Measurements from ENCODE around the gene BPI.
"Not testable (repeated sequence)": the region's sequence is repeated elsewhere in the genome, so short reads cannot be mapped to it uniquely, and the experiment has no call there.

Gene BPI

DNA sequence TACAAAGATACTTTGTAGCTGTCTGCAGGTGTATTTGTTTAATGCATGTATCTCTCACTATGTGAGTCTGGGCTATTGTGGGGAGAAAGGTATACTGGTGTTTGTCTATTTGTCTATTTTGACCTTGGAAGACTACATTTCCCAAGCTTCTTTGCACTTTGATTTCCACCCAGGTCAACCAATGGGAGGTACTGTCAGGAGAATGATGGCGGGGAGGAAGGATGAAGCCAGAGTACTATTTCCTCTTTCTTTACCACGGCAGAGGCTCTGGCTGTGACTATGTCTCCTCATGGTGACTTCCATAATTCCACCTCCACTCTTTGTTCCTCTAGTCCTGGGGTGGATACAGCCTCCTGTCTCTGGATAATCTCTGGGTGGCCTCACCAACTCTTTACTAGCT is 65.4 kb downstream of the BPI start:
- no peaks in the 10 kb centered on the region for H3K9me3 ChIP-seq
- H3K4me1 ChIP-seq (ENCODE audit: control insufficient read depth in 1 of 2, insufficient read depth in 1 of 2, low read depth in 1 of 2, low read length in 1 of 2): no peaks in the 10 kb centered on the region
- no peak overlapping the region for H3K4me3 ChIP-seq (ENCODE audit: low read depth in 1 of 2, low read length in 1 of 2)
- TF ChIP-seq, protein P1, sequence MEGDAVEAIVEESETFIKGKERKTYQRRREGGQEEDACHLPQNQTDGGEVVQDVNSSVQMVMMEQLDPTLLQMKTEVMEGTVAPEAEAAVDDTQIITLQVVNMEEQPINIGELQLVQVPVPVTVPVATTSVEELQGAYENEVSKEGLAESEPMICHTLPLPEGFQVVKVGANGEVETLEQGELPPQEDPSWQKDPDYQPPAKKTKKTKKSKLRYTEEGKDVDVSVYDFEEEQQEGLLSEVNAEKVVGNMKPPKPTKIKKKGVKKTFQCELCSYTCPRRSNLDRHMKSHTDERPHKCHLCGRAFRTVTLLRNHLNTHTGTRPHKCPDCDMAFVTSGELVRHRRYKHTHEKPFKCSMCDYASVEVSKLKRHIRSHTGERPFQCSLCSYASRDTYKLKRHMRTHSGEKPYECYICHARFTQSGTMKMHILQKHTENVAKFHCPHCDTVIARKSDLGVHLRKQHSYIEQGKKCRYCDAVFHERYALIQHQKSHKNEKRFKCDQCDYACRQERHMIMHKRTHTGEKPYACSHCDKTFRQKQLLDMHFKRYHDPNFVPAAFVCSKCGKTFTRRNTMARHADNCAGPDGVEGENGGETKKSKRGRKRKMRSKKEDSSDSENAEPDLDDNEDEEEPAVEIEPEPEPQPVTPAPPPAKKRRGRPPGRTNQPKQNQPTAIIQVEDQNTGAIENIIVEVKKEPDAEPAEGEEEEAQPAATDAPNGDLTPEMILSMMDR (IDR thresholded peaks at IDR 0.05): no peak
- H3K27ac ChIP-seq: no peak overlapping the region
- peaks cover 18% of the 10 kb centered on the region for H3K27me3 ChIP-seq
- H3K36me3 ChIP-seq: no peaks in the 10 kb centered on the region

DNA sequence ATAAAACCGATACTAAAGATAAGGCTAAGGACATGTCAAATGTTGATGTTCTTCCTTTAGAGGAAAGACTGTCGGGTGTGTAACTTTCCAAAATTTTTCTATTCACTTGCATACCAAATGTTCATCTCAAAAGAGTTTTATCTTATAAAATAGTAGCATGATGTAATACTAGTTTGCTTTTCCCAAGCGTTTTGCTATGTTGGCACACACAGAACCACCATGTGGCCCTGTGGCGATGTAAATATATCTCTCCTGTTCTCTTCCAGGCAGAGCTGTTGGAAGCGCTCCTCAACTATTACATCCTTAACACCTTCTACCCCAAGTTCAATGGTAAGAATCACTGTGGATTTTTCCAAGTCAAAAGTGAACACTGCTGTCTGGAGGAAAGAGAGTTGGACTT is 68.8 kb downstream of the BPI start:
- peaks cover 28% of the 10 kb centered on the region for H3K27me3 ChIP-seq
- H3K4me1 ChIP-seq (ENCODE audit: control insufficient read depth in 1 of 2, insufficient read depth in 1 of 2, low read depth in 1 of 2, low read length in 1 of 2): no peaks in the 10 kb centered on the region
- TF ChIP-seq, protein P1 (IDR thresholded peaks at IDR 0.05): no peak
- no peaks in the 10 kb centered on the region for H3K36me3 ChIP-seq
- H3K4me3 ChIP-seq (ENCODE audit: low read depth in 1 of 2, low read length in 1 of 2): no peak overlapping the region
- no peak overlapping the region for H3K27ac ChIP-seq
- no peaks in the 10 kb centered on the region for H3K9me3 ChIP-seq

DNA sequence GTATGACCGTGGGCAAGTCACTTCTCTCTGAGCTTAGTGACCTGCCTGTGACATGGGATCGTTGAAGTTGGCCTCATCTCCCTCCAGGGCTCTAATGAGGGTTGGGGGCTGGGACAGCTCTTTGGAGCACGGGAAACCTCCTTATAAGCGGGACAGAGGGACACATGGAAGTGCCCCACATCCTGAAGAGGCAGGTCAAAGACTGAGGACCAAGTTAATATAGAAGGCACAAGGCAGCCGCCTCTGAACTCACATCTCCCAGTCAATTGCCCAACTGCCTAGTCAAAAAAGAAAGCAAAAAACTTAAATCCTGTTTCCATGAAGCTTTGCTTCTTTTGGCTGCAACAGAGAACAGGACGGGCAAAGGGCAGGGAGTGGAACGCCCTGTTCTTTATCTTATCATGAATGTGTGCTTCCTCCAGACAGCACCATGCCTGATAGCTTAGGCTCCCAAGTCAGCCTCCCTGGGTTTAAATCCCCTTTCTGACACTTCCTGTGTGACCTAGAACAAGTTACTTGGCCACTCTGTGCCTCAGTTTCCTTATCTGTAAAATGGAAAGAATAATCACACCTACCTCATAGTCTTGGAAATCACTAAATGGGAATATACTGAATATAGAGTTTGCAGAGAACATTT is 69.4 kb downstream of the BPI start:
- H3K9me3 ChIP-seq: no peaks in the 10 kb centered on the region
- peaks cover 28% of the 10 kb centered on the region for H3K27me3 ChIP-seq
- no peaks in the 10 kb centered on the region for H3K36me3 ChIP-seq
- TF ChIP-seq, protein P1 (IDR thresholded peaks at IDR 0.05): no peak
- H3K4me1 ChIP-seq (ENCODE audit: control insufficient read depth in 1 of 2, insufficient read depth in 1 of 2, low read depth in 1 of 2, low read length in 1 of 2): no peaks in the 10 kb centered on the region
- no peak overlapping the region for H3K27ac ChIP-seq
- no peak overlapping the region for H3K4me3 ChIP-seq (ENCODE audit: low read depth in 1 of 2, low read length in 1 of 2)

DNA sequence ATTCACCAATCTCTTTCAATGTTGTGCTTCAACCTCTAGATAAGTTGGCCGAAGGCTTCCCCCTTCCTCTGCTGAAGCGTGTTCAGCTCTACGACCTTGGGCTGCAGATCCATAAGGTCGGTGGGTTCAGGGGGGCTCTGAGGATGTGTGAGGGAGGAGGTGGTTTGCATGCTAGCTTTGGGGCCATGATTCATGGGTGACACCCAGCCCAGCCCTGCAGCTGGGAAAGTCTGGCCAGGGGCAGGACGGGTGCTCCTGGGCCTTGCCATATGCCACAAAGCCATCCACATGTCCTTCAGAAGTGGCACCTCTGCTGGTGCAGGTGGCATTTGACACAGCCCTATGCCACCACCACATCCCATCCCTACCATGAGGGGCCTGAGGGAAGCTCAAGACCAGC is 69.9 kb downstream of the BPI start:
- Histone ChIP-seq H3K4me3 (ENCODE audit: low read depth in 1 of 2, low read length in 1 of 2) (no peak overlapping the region), H3K9me3 (no peaks in the 10 kb centered on the region), H3K27me3 (peaks cover 28% of the 10 kb centered on the region), H3K27ac (no peak overlapping the region), H3K4me1 (ENCODE audit: control insufficient read depth in 1 of 2, insufficient read depth in 1 of 2, low read depth in 1 of 2, low read length in 1 of 2) (no peaks in the 10 kb centered on the region), H3K36me3 (no peaks in the 10 kb centered on the region)
- TF ChIP-seq, protein P1 (IDR thresholded peaks at IDR 0.05): no peak

DNA sequence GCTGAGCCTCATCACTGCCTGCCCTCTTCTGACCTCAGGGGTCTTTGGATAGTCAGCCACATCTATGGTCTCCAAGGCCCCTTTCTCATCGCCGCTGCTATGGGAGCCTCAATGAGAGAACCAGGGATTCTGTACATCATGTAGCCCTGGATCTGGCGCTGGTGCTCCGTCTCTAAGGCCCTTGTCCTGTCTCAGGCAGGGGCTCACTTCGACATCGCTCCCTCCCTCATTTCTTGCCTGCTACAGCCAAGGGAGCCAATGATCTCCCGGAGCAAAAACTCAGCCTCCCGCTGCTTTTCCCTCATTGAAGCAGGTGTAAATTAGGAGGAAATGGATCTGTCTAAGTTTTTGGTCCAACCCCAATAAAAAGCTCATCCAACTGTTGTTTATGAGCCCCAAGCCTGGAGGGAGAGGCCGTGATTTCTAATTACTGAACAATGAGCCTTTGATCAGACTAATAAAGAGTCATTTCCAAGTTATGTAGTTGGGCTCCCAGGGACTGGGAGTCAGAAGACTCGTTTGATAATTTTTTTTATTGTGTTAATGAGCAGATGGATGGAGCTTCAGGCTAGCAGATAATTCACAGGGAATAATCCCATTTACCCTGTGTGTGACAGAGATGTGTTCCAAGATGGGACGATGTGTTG is 73.2 kb downstream of the BPI start:
- no peaks in the 10 kb centered on the region for H3K4me1 ChIP-seq (ENCODE audit: control insufficient read depth in 1 of 2, insufficient read depth in 1 of 2, low read depth in 1 of 2, low read length in 1 of 2)
- no peaks in the 10 kb centered on the region for H3K9me3 ChIP-seq
- H3K27me3 ChIP-seq: peaks cover 26% of the 10 kb centered on the region
- no peaks in the 10 kb centered on the region for H3K36me3 ChIP-seq
- TF ChIP-seq, protein P1 (IDR thresholded peaks at IDR 0.05): no peak
- no peak overlapping the region for H3K4me3 ChIP-seq (ENCODE audit: low read depth in 1 of 2, low read length in 1 of 2)
- no peak overlapping the region for H3K27ac ChIP-seq

DNA sequence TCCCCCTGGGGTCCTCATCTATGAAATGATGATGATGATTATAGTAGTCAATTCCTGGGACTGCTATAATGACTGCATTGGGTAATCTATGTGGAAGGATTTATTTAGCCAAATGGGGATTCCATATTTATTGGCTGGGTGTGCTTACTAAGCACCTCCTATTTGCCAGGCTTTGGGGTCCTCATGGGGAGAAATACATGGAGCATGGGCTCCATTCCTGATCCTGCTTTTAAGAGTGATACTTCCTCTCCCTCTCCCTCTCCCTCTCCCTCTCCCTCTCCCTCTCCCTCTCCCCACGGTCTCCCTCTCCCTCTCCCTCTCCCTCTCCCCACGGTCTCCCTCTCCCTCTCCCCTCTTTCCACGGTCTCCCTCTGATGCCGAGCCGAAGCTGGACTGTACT is 73.9 kb downstream of the BPI start:
- not testable (repeated sequence) for H3K27ac ChIP-seq; H3K36me3 ChIP-seq; H3K4me3 ChIP-seq (ENCODE audit: low read depth in 1 of 2, low read length in 1 of 2); H3K4me1 ChIP-seq (ENCODE audit: control insufficient read depth in 1 of 2, insufficient read depth in 1 of 2, low read depth in 1 of 2, low read length in 1 of 2); H3K9me3 ChIP-seq
- H3K27me3 ChIP-seq: peaks cover 29% of the 10 kb centered on the region
